ENCODE data around the gene OXLD1. TPM values are rescaled to one million over a fixed set of nuclear protein-coding genes. Genes with fewer than 3 reads are reported as not detected.

OXLD1 gene
- total RNA-seq, 1 experiment from 2014 or later, result 40.2 TPM

GRCh38 chr17:81683208-81683583 is 16.8 kb upstream of the OXLD1 start:
- H3K36me3 ChIP-seq (ENCODE audit: low read depth), result no peaks in the 10 kb centered on the region
- H3K4me2 ChIP-seq, result peak overlapping the region; percentile 84
- ChIA-PET POLR2A (ENCODE audit: unreplicated experiment) (interaction anchor here (0.5 to 0.9 kb wide), 3 partner anchors 25 to 117 kb away, joined by 3 read pairs; no protein-coding TSS in a partner anchor), CTCF (interaction anchor here (0.6 kb wide), 1 partner anchor 85 kb away, joined by 13 read pairs; no protein-coding TSS in a partner anchor)
- no peaks in the 10 kb centered on the region for H3K27me3 ChIP-seq (ENCODE audit: insufficient read depth, low read depth)
- H4K20me1 ChIP-seq (ENCODE audit: insufficient read depth), result peaks cover 13% of the 10 kb centered on the region
- no peak overlapping the region for H3K27ac ChIP-seq
- DNase-seq, result no peak
- peak overlapping the region; percentile 80 for H2AFZ ChIP-seq
- intact Hi-C loops (cut with micrococcal nuclease; ENCODE audit: unreplicated experiment), result loop anchor here (5.0 kb wide), 2 partner anchors 46 to 339 kb away; partner anchors contain the start of genes CENPX, LRRC45, NPLOC4 and TSPAN10
- TF ChIP-seq EZH2 (IDR thresholded peaks at IDR 0.05; ENCODE audit: low read depth), result no peak
- TF ChIP-seq, protein P1, sequence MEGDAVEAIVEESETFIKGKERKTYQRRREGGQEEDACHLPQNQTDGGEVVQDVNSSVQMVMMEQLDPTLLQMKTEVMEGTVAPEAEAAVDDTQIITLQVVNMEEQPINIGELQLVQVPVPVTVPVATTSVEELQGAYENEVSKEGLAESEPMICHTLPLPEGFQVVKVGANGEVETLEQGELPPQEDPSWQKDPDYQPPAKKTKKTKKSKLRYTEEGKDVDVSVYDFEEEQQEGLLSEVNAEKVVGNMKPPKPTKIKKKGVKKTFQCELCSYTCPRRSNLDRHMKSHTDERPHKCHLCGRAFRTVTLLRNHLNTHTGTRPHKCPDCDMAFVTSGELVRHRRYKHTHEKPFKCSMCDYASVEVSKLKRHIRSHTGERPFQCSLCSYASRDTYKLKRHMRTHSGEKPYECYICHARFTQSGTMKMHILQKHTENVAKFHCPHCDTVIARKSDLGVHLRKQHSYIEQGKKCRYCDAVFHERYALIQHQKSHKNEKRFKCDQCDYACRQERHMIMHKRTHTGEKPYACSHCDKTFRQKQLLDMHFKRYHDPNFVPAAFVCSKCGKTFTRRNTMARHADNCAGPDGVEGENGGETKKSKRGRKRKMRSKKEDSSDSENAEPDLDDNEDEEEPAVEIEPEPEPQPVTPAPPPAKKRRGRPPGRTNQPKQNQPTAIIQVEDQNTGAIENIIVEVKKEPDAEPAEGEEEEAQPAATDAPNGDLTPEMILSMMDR (conservative IDR thresholded peaks at IDR 0.05), result no peak
- H3F3A ChIP-seq (ENCODE audit: insufficient read depth, low read depth), result peaks cover 11% of the 10 kb centered on the region; the same call in 1 of the 2 replicates
- no peaks in the 10 kb centered on the region for H3K9me2 ChIP-seq (ENCODE audit: insufficient read depth)
- no TSS peak for BruUV-seq (replicated peaks)
- H3K4me1 ChIP-seq (replicated peaks; ENCODE audit: insufficient read depth), result peaks cover 5% of the 10 kb centered on the region
- H3K4me3 ChIP-seq, result peak overlapping the region; percentile 93
- H3K9me3 ChIP-seq (ENCODE audit: insufficient read depth, low read depth), result no peaks in the 10 kb centered on the region
- H3K79me2 ChIP-seq (ENCODE audit: low read depth), result peaks cover 55% of the 10 kb centered on the region

GRCh38 chr17:81682565-81683207 is 16.3 kb upstream of the OXLD1 start:
- H3K27me3 ChIP-seq (ENCODE audit: insufficient read depth, low read depth), result no peaks in the 10 kb centered on the region
- peaks cover 11% of the 10 kb centered on the region; the same call in 1 of the 2 replicates for H3F3A ChIP-seq (ENCODE audit: insufficient read depth, low read depth)
- peaks cover 55% of the 10 kb centered on the region for H3K79me2 ChIP-seq (ENCODE audit: low read depth)
- peak overlapping the region; percentile 84 for H3K4me2 ChIP-seq
- ChIA-PET CTCF (interaction anchor here (0.6 kb wide), 1 partner anchor 85 kb away, joined by 13 read pairs; no protein-coding TSS in a partner anchor), POLR2A (ENCODE audit: unreplicated experiment) (interaction anchor here (0.7 kb wide), 2 partner anchors 16 to 116 kb away, joined by 3 read pairs; no protein-coding TSS in a partner anchor)
- H3K4me1 ChIP-seq (replicated peaks; ENCODE audit: insufficient read depth), result peaks cover 5% of the 10 kb centered on the region
- H3K4me3 ChIP-seq, result peak overlapping the region; percentile 93
- H2AFZ ChIP-seq, result no peak overlapping the region
- no TSS peak for BruUV-seq (replicated peaks)
- TF ChIP-seq, protein P1 (conservative IDR thresholded peaks at IDR 0.05), result no peak
- TF ChIP-seq EZH2 (IDR thresholded peaks at IDR 0.05; ENCODE audit: low read depth), result no peak
- H4K20me1 ChIP-seq (ENCODE audit: insufficient read depth), result peaks cover 13% of the 10 kb centered on the region
- H3K9me3 ChIP-seq (ENCODE audit: insufficient read depth, low read depth), result no peaks in the 10 kb centered on the region
- no peak for DNase-seq
- H3K36me3 ChIP-seq (ENCODE audit: low read depth), result no peaks in the 10 kb centered on the region
- H3K27ac ChIP-seq, result no peak overlapping the region
- intact Hi-C loops (cut with micrococcal nuclease; ENCODE audit: unreplicated experiment), result loop anchor here (5.0 kb wide), 2 partner anchors 45 to 340 kb away; partner anchors contain the start of genes CENPX, LRRC45, NPLOC4 and TSPAN10
- H3K9me2 ChIP-seq (ENCODE audit: insufficient read depth), result no peaks in the 10 kb centered on the region

- H3K4me3 ChIP-seq, result no peak overlapping the region
- H3K27me3 ChIP-seq (ENCODE audit: insufficient read depth, low read depth), result no peaks in the 10 kb centered on the region
- H4K20me1 ChIP-seq (ENCODE audit: insufficient read depth), result peaks cover 13% of the 10 kb centered on the region
- no peak overlapping the region for H3K4me2 ChIP-seq
- intact Hi-C loops (cut with micrococcal nuclease; ENCODE audit: unreplicated experiment), result loop anchor here (5.0 kb wide), 2 partner anchors 44 to 341 kb away; partner anchors contain the start of genes CENPX, LRRC45, NPLOC4 and TSPAN10
- H3K4me1 ChIP-seq (replicated peaks; ENCODE audit: insufficient read depth), result peaks cover 5% of the 10 kb centered on the region
- H3F3A ChIP-seq (ENCODE audit: insufficient read depth, low read depth), result peaks cover 11% of the 10 kb centered on the region; the same call in 1 of the 2 replicates
- no peaks in the 10 kb centered on the region for H3K9me2 ChIP-seq (ENCODE audit: insufficient read depth)
- ChIA-PET CTCF (no interaction called here), POLR2A (ENCODE audit: unreplicated experiment) (interaction anchor here (0.5 kb wide), 1 partner anchor 44 kb away, joined by 7 read pairs; no protein-coding TSS in a partner anchor)
- H3K9me3 ChIP-seq (ENCODE audit: insufficient read depth, low read depth), result no peaks in the 10 kb centered on the region
- no TSS peak for BruUV-seq (replicated peaks)
- no peak for DNase-seq
- peaks cover 47% of the 10 kb centered on the region for H3K79me2 ChIP-seq (ENCODE audit: low read depth)
- no peak overlapping the region for H2AFZ ChIP-seq
- H3K27ac ChIP-seq, result no peak overlapping the region
- no peaks in the 10 kb centered on the region for H3K36me3 ChIP-seq (ENCODE audit: low read depth)
- TF ChIP-seq, protein P1 (conservative IDR thresholded peaks at IDR 0.05), result no peak
- no peak for TF ChIP-seq EZH2 (IDR thresholded peaks at IDR 0.05; ENCODE audit: low read depth)
Observed at GRCh38 chr17:81681672-81682071, 15.3 kb upstream of the OXLD1 start.

Measured in PC-9 (cell line).